ENCODE data around the gene PLPP4.

The PLPP4 gene

GRCh38 chr10:120457431-120458172 lies 575 bp downstream of the PLPP4 start:
- no peak for DNase-seq (ENCODE audit: low read depth)

DNA sequence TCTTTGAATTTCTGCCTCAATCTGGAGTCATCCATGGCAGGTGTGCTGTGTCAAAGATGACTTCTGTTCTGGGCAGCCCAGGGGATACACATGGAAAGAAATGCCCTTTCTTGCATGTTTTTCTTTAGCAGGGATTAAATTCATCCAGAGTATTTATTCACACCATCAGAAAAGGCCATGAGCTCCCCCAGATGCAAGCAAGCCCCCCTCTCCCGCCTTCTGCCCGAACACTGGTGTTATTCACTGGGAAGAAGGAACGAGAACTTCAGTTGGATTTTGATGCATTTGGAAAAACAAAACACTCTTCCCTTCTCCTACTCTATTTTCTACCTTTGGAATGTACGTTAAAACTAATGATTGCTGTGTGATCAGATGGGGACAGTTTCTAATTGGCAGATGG lies 1.4 kb downstream of the PLPP4 start:
- no peak for DNase-seq (ENCODE audit: low read depth)

GRCh38 chr10:120459185-120459584 lies 2.2 kb downstream of the PLPP4 start:
- DNase-seq (ENCODE audit: low read depth) = no peak

DNA sequence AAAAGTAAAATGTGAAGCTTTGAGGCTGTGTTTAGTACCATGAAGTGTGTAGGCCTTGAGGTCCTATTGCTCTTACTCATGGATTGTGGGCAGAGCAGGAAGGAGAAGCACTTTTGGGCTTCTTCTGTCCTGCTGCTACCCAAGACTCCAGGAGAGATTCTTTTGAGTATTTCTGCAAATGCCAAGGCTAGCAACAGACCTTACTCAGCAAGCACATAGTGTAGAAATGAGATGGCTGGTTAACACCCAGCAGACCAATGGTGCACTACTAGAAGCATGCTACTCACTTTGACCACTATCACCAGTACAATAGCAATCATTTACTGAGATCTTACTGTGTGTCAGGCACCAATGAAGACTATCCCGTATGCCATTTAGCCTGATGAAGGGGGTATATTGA lies 3.2 kb downstream of the PLPP4 start:
- no peak for DNase-seq (ENCODE audit: low read depth)

DNA sequence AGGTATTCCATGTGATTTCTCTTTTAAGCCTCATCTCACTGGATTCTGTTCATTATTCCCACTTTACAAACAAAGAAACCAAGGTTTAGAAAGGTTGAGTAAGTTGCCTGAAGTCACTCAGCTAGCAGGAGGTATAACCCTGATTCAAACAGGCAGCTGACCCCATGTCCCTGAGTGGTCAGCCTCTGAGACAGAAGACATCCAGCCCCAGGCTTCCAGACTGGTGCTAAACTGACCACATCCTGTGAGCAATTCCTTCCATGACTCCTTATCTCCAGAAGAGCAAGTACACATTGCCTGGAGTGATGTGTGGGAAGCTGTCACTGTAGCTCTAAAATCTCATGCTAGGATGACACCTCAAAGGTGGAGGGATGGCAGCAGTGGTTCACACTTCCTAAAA lies 3.7 kb downstream of the PLPP4 start:
- no peak for DNase-seq (ENCODE audit: low read depth)

GRCh38 chr10:120462018-120462682 lies 5.1 kb downstream of the PLPP4 start:
- DNase-seq (ENCODE audit: low read depth) = no peak

GRCh38 chr10:120465138-120465537 lies 8.1 kb downstream of the PLPP4 start:
- no peak for DNase-seq (ENCODE audit: low read depth)

DNA sequence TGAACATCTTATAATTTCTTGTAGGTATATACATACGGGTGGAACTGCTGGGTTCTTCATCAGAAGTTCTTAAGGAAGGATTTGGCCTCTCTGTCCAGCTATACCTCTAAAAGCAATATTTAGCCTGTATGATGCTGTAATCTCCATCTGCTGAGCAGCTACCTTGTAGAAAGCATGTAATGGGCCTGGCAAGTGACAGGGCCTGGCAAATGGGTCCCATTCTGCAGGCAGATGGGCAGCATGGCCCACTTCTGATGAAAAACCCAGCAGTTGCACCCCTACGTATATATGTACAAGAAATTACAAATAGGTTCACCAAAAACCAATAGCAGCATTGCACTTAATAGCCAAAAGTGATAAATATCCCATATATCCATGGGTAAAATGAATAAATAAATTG lies 9.0 kb downstream of the PLPP4 start:
- no peak for DNase-seq (ENCODE audit: low read depth)

DNA sequence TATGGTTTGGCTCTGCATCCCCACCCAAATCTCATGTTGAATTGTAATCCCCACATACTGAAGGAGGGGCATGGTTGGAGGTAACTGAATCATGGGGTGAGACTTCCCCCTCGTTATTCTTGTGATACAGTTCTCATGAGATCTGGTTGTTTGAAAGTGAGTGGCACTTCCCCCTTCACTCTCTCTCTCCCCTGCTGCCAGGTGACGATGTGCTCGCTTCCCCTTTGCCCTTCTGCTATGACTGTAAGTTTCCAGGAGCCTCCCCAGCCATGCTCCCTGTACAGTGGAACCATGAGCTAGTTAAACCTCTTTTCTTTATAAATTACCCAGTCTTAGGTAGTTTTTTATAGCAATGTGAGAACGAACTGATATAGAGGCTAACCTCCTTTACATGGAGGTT lies 16.6 kb downstream of the PLPP4 start:
- DNase-seq (ENCODE audit: low read depth) = no peak

- no peak for DNase-seq (ENCODE audit: low read depth)
Observed at GRCh38 chr10:120474956-120475355, 17.9 kb downstream of the PLPP4 start.

GRCh38 chr10:120475844-120476791 lies 19.1 kb downstream of the PLPP4 start:
- DNase-seq (ENCODE audit: low read depth) = no peak

GRCh38 chr10:120477021-120477742 lies 20.2 kb downstream of the PLPP4 start:
- no peak for DNase-seq (ENCODE audit: low read depth)

GRCh38 chr10:120477743-120478141 lies 20.7 kb downstream of the PLPP4 start:
- no peak for DNase-seq (ENCODE audit: low read depth)

- DNase-seq (ENCODE audit: low read depth) = no peak
Observed at GRCh38 chr10:120478386-120478785, 21.4 kb downstream of the PLPP4 start.

DNA sequence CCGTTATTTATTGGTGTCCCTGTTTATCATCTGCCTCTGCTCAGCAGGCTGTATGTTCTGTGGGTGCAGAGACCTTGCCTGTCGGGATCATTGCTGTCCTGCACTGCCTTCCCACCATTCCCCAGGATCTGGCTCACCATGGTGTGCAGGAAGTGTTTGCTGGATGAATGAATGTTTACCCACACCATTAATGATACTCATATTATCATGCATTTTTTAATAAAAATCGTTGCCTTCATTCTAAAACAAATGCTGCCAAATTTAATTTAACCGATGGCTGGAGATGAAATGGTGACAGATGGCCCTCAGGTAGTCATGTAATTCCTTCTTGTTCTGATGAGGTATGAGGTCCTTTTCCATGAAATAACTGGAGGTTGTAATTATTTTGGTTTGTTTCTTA lies 22.5 kb downstream of the PLPP4 start:
- no peak for DNase-seq (ENCODE audit: low read depth)

- DNase-seq (ENCODE audit: low read depth) = no peak
Observed at GRCh38 chr10:120480065-120480600, 23.1 kb downstream of the PLPP4 start.

DNA sequence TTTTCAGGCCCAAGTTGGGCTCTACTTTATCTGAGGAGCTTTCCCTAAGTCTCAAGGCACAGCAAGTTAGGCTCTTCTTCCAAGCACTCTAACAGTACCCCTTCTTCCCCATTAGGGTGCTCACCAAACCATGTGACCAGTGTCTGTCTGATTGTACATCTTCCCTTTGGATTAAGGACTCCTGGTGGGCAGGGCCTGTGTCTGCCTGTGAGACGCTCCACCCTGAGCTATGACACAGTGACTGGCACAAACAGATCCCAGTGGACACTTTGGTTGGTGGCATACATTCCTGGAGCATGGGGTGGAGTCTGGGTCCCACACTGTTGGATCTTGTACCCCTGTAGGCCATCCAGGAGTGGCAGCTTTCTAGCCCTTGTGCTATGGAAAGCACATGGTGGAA lies 23.8 kb downstream of the PLPP4 start:
- DNase-seq (ENCODE audit: low read depth) = no peak

DNA sequence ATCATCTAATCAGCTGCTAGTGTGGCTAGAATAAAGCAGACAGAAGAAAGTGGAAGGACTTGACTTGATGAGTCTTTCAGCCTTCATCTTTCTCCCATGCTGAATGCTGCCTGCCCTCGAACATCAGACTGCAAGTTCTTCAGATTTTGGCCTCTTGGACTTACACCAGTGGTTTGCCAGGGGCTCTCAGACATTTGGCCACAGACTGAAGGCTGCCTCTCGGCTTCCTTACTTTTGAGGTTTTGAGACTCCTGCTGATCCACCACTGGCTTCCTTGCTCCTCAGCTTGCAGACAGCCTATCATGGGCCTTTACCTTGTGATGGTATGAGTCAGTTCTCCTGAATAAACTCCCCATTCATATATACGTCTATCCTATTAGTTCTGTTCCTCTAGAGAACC lies 26.0 kb downstream of the PLPP4 start:
- DNase-seq (ENCODE audit: low read depth) = no peak

DNA sequence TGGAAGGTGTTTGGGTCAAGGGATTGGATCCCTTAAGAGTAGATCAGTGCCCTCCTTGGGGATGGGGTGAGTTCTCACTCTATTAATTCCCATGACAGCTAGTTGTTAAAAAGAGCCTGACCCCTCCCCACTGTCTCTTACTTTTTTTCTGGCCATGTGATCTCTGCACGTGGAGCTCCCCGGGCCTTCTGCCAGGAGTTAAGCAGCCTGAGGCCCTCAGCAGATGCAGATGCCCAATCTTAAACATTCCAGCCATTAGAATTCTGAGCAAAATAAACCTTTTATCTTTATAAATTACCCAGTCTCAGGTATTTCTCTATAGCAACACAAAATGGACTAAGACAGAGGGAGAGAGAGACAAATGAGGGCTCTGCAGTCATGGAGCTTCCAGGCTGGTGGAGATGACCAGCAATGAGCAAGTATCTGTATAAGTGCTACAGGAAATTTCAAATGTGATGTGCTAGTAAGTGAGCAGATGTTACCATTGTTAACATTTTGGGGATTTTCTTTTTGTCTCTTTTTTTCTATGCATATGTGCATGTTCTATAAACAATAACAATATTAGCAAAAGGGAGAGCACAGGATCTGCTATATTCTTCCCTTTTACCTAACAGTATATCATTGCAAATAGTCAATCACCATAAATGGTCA lies 26.7 kb downstream of the PLPP4 start:
- no peak for DNase-seq (ENCODE audit: low read depth)

DNA sequence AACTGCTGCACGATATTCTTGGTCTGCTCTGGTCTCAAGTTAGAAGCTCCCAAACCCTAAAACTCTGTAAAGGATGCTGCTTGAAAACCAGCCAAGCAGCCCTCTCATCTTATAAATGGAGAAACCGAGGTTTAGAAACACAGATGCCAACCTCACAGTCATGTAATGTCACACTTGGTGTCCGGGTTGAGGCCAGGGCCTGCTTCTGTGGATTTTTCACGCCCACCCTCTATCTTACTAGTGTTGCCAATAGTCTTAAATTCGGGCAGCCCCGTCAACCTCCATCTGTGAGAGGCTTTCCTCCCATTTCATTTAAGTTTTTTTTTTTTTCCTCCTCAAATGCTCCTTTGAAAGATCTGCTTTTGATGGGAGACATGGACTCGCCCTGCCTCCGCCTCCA lies 28.9 kb downstream of the PLPP4 start:
- no peak for DNase-seq (ENCODE audit: low read depth)

GRCh38 chr10:120486671-120487205 lies 29.7 kb downstream of the PLPP4 start:
- DNase-seq (ENCODE audit: low read depth) = no peak

All from fibroblast of gingiva (primary cell).